ENCODE results near the gene VIPR1. TPM values are rescaled to one million over a fixed set of nuclear protein-coding genes. Genes with fewer than 3 reads are reported as not detected.

VIPR1 gene
- total RNA-seq: 0.41 TPM

- FAIRE-seq (no peak), DNase-seq (ENCODE audit: low spot score in 2 of 2) (peak; percentile 88 to 92)
Measured at GRCh38 chr3:42502429-42503250, at the start of gene VIPR1. VIPR1 (plus strand) TSS chr3:42502643; CDS start chr3:42502736, 93 bp downstream.

GRCh38 chr3:42456211-42456610 is 46.2 kb upstream of the VIPR1 start:
- FAIRE-seq (no peak), DNase-seq (ENCODE audit: low spot score in 2 of 2) (no peak)

- DNase-seq (ENCODE audit: low spot score in 2 of 2) (no peak), FAIRE-seq (no peak)
Measured at GRCh38 chr3:42459151-42459550, 43.3 kb upstream of the VIPR1 start.

- FAIRE-seq (no peak), DNase-seq (ENCODE audit: low spot score in 2 of 2) (no peak)
Measured at GRCh38 chr3:42461762-42462161, 40.7 kb upstream of the VIPR1 start.

- FAIRE-seq (no peak), DNase-seq (ENCODE audit: low spot score in 2 of 2) (no peak)
Measured at GRCh38 chr3:42463093-42463492, 39.4 kb upstream of the VIPR1 start.

- FAIRE-seq: no peak
- no peak for DNase-seq (ENCODE audit: low spot score in 2 of 2)
Measured at GRCh38 chr3:42468111-42468510, 34.3 kb upstream of the VIPR1 start.

- DNase-seq (ENCODE audit: low spot score in 2 of 2) (no peak), FAIRE-seq (no peak)
Measured at GRCh38 chr3:42472555-42472954, 29.9 kb upstream of the VIPR1 start.

GRCh38 chr3:42473083-42473932 is 29.1 kb upstream of the VIPR1 start:
- no peak for DNase-seq (ENCODE audit: low spot score in 2 of 2)
- no peak for FAIRE-seq

GRCh38 chr3:42476225-42477125 is 26.0 kb upstream of the VIPR1 start:
- DNase-seq (ENCODE audit: low spot score in 2 of 2) (no peak), FAIRE-seq (no peak)

- no peak for FAIRE-seq
Measured at GRCh38 chr3:42477696-42478095, 24.7 kb upstream of the VIPR1 start.

GRCh38 chr3:42478830-42479229 is 23.6 kb upstream of the VIPR1 start:
- no peak for FAIRE-seq

More at GRCh38 chr3:42477696-42478095, 24.7 kb upstream of the VIPR1 start:
- DNase-seq (ENCODE audit: low spot score in 2 of 2): no peak

GRCh38 chr3:42486814-42487565 is 15.5 kb upstream of the VIPR1 start:
- FAIRE-seq: no peak
- DNase-seq (ENCODE audit: low spot score in 2 of 2): no peak

More at GRCh38 chr3:42478830-42479229, 23.6 kb upstream of the VIPR1 start:
- no peak for DNase-seq (ENCODE audit: low spot score in 2 of 2)

- FAIRE-seq (no peak), DNase-seq (ENCODE audit: low spot score in 2 of 2) (no peak)
Measured at GRCh38 chr3:42488687-42489086, 13.8 kb upstream of the VIPR1 start.

GRCh38 chr3:42489116-42489936 is 13.1 kb upstream of the VIPR1 start:
- no peak for FAIRE-seq
- no peak for DNase-seq (ENCODE audit: low spot score in 2 of 2)

- DNase-seq (ENCODE audit: low spot score in 2 of 2) (no peak), FAIRE-seq (no peak)
Measured at GRCh38 chr3:42489937-42490227, 12.6 kb upstream of the VIPR1 start.

GRCh38 chr3:42490243-42490642 is 12.2 kb upstream of the VIPR1 start:
- DNase-seq (ENCODE audit: low spot score in 2 of 2) (no peak), FAIRE-seq (no peak)

- FAIRE-seq (no peak), DNase-seq (ENCODE audit: low spot score in 2 of 2) (no peak)
Measured at GRCh38 chr3:42491881-42492507, 10.4 kb upstream of the VIPR1 start.

GRCh38 chr3:42492508-42493080 is 9.8 kb upstream of the VIPR1 start:
- DNase-seq (ENCODE audit: low spot score in 2 of 2): no peak
- no peak for FAIRE-seq

All from frontal cortex (tissue), 4 donors.